SK-N-SH (cell line): ENCODE data around the gene PWWP2B. TPM values are rescaled to one million over a fixed set of nuclear protein-coding genes. Genes with fewer than 3 reads are reported as not detected.

Experiments used
- CTCF ChIA-PET: fragments of 300-600, 350-600 bp; formaldehyde crosslinking; extraction: SDS; loops from one replicate; lab custom pipeline; 2021; lab: Yijun Ruan, JAX
- POLR2A ChIA-PET: fragments of 350-600 bp; sonication (Branson Sonifier 250); formaldehyde crosslinking; extraction: SDS; loops from one replicate; lab custom pipeline; 2020; ENCODE audit warnings: antibody characterized with exemption, inconsistent platforms; lab: Yijun Ruan, JAX
- DNase-seq: peaks from one replicate; pipeline ENCODE4 v3.0.0; 2012
- H2AFZ ChIP-seq: fragments of 200-600 bp; sonication (generic); 2 replicates; pipeline ENCODE4 v1.8.1; 2016; ENCODE audit warnings: antibody characterized with exemption, mild to moderate bottlenecking, low read depth
- H3F3A ChIP-seq: fragments of 200-600 bp; sonication (generic); replicated peaks from 2 replicates; pipeline ENCODE3; 2016; ENCODE audit warnings: antibody characterized with exemption, mild to moderate bottlenecking; ENCODE audit not compliant: insufficient read depth
- H3K27ac ChIP-seq, 2 experiments: fragments of 200-500 bp in 1 of 2; fragments of 200-600 bp in 1 of 2; sonication (Bioruptor generic) in 1 of 2; sonication (generic), shearing (Covaris generic) in 1 of 2; 2 replicates each; pipeline versions ENCODE4 v1.5.1 to v1.6.1; 2014 to 2016; ENCODE audit warnings: low read depth in 2 of 2, inconsistent platforms in 1 of 2, low read length in 1 of 2, mild to moderate bottlenecking in 1 of 2, mixed read lengths in 1 of 2
- H3K27me3 ChIP-seq: fragments of 200-600 bp; sonication (generic), shearing (Covaris generic); 2 replicates; pipeline ENCODE4 v1.6.1; 2016; ENCODE audit warnings: mixed run types; ENCODE audit not compliant: insufficient read depth
- H3K36me3 ChIP-seq, 2 experiments: fragments of 200-500 bp in 1 of 2; fragments of 200-600 bp in 1 of 2; sonication (Bioruptor generic) in 1 of 2; sonication (generic) in 1 of 2; replicated peaks in 1 of 2; 2 replicates each; pipeline versions ENCODE3 to v1.5.1; 2014 to 2016; ENCODE audit warnings: low read length in 1 of 2, mild to moderate bottlenecking in 1 of 2; ENCODE audit not compliant: insufficient read depth in 2 of 2, control insufficient read depth in 1 of 2
- H3K4me1 ChIP-seq, 2 experiments: fragments of 200-500 bp in 1 of 2; fragments of 200-600 bp in 1 of 2; sonication (Bioruptor generic) in 1 of 2; sonication (generic), shearing (Covaris generic) in 1 of 2; 2 replicates each; pipeline versions ENCODE4 v1.5.1 to v1.6.1; 2014 to 2016; ENCODE audit warnings: low read depth in 1 of 2, low read length in 1 of 2, mixed run types in 1 of 2; ENCODE audit not compliant: insufficient read depth in 2 of 2, control insufficient read depth in 1 of 2
- H3K4me2 ChIP-seq: fragments of 200-600 bp; sonication (generic), shearing (Covaris generic); 2 replicates; pipeline ENCODE4 v1.6.1; 2017; ENCODE audit warnings: mixed run types
- H3K4me3 ChIP-seq, 2 experiments: fragments of 200-500 bp in 1 of 2; fragments of 200-600 bp in 1 of 2; sonication (Bioruptor generic) in 1 of 2; sonication (generic), shearing (Covaris generic) in 1 of 2; 2 replicates each; pipeline versions ENCODE4 v1.5.1 to v1.8.1; 2014 to 2016; ENCODE audit warnings: low read depth in 2 of 2, inconsistent platforms in 1 of 2, low read length in 1 of 2, mild to moderate bottlenecking in 1 of 2, mixed read lengths in 1 of 2, moderate library complexity in 1 of 2
- H3K79me2 ChIP-seq: fragments of 200-600 bp; sonication (generic); 2 replicates; pipeline ENCODE4 v1.8.1; 2017; ENCODE audit warnings: mild to moderate bottlenecking; ENCODE audit not compliant: insufficient read depth
- H3K9ac ChIP-seq: fragments of 200-600 bp; sonication (generic); 2 replicates; pipeline ENCODE4 v1.6.1; 2017; ENCODE audit warnings: mixed run types
- H3K9me2 ChIP-seq: fragments of 200-600 bp; sonication (generic); 2 replicates; pipeline ENCODE4 v1.6.1; 2017; ENCODE audit warnings: mixed run types
- H3K9me3 ChIP-seq: fragments of 200-600 bp; sonication (generic); 2 replicates; pipeline ENCODE4 v1.6.1; 2017; ENCODE audit warnings: mixed run types, mild to moderate bottlenecking, moderate library complexity
- H4K20me1 ChIP-seq: fragments of 200-600 bp; sonication (generic); 2 replicates; pipeline ENCODE4 v1.6.1; 2017; ENCODE audit warnings: mild to moderate bottlenecking, mixed run types; ENCODE audit not compliant: insufficient read depth
- CHD2 ChIP-seq: fragments of 150-350 bp; IDR thresholded peaks from 2 replicates; pipeline ENCODE4 v1.6.1; 2018; ENCODE audit warnings: low read length; ENCODE audit not compliant: partially characterized antibody
- ELF1 ChIP-seq: IDR thresholded peaks from 2 replicates; pipeline ENCODE4 v1.4.0; 2012
- EP300 ChIP-seq, 2 experiments: IDR thresholded peaks; 2 replicates each; pipeline versions ENCODE4 v1.4.0 to v1.6.1; 2012; ENCODE audit warnings: borderline replicate concordance in 1 of 2, low read depth in 1 of 2, low read length in 1 of 2
- GABPA ChIP-seq: IDR thresholded peaks from 2 replicates; pipeline ENCODE4 v1.4.0; 2012; ENCODE audit warnings: low read depth, mild to moderate bottlenecking
- JUND ChIP-seq: IDR thresholded peaks from 2 replicates; pipeline ENCODE4 v1.4.0; 2012
- NFIC ChIP-seq: IDR thresholded peaks from 2 replicates; pipeline ENCODE4 v1.4.0; 2012; ENCODE audit warnings: borderline replicate concordance
- RFX5 ChIP-seq: IDR thresholded peaks from 2 replicates; pipeline ENCODE4 v1.6.1; 2012; ENCODE audit warnings: mild to moderate bottlenecking, improper control_type of control experiment, low read length
- RXRA ChIP-seq: IDR thresholded peaks from 2 replicates; pipeline ENCODE4 v1.4.0; 2012; ENCODE audit warnings: low read depth, mild to moderate bottlenecking, borderline replicate concordance
- SMC3 ChIP-seq: IDR thresholded peaks from 2 replicates; pipeline ENCODE4 v1.6.1; 2012; ENCODE audit warnings: low read depth, low read length, improper control_type of control experiment
- TCF12 ChIP-seq: IDR thresholded peaks from 2 replicates; pipeline ENCODE4 v1.4.0; 2012
- TEAD4 ChIP-seq: IDR thresholded peaks from 2 replicates; pipeline ENCODE4 v1.4.0; 2012; ENCODE audit warnings: mild to moderate bottlenecking, borderline replicate concordance; ENCODE audit not compliant: insufficient read depth
- YY1 ChIP-seq: IDR thresholded peaks from 2 replicates; pipeline ENCODE4 v1.4.0; 2012; ENCODE audit warnings: low read depth, mild to moderate bottlenecking
- WGBS: methylation state at CpG from one replicate; pipeline ENCODE4 v1.1.6; 2017; ENCODE audit warnings: low lambda C conversion rate; 5-methylcytosine and 5-hydroxymethylcytosine counted together
- polyA plus RNA-seq, 3 experiments: library from polyadenylated mRNA; depleted of rRNA; stranded (reverse); fragments of >200 nt; gene quantifications; 2 replicates each; pipeline ENCODE4 v1.2.3, GENCODE V29; 2012
- TF ChIP-seq, protein P1 (sequence below): fragments of 150-350 bp; IDR thresholded peaks from 2 replicates; pipeline ENCODE4 v1.6.1; 2016; ENCODE audit warnings: mild to moderate bottlenecking, low read depth, low read length
- TF ChIP-seq, protein P2 (sequence below): IDR thresholded peaks from 2 replicates; pipeline ENCODE4 v1.6.1; 2012; ENCODE audit warnings: mild to moderate bottlenecking, low read depth, low read length, moderate library complexity
- TF ChIP-seq, protein P3 (sequence below): IDR thresholded peaks from 2 replicates; pipeline ENCODE4 v1.4.0; 2012; ENCODE audit warnings: low read depth, borderline replicate concordance

Gene PWWP2B
- polyA plus RNA-seq, 1 of the 3 experiments (the other 2 are of a cell fraction) = 2.4 TPM

DNA sequence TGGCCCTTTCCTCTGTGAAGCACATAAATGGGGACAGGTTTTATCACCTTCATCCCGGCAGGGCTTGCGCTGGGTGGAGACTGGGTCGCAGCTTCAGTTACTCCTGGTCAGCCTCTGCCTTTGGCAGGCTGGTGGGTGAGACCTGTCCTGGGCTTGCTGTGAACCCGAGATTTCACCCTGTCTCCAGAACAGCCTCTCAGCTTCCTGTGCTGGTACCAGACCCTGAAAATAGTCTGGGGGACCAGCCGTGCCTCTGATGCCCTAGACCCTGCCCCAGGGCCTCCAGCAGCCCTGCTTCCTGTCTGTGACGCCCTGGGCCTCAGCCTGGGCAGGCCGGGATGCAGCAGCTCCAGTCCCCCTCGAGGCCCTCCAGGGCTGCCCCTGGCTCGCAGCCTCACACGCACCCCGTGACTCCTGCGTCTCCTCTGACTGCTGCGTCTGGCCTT lies 13.2 kb upstream of the PWWP2B start:
- Histone ChIP-seq H2AFZ (no peak overlapping the region), H4K20me1 (no peaks in the 10 kb centered on the region), H3K4me2 (no peak overlapping the region), H3K9me2 (no peaks in the 10 kb centered on the region), H3K27me3 (no peaks in the 10 kb centered on the region), H3K4me3 (no peak overlapping the region), H3K27ac (no peak overlapping the region; a peak in 1 of 4 replicates), H3K9ac (no peak overlapping the region), H3K79me2 (no peaks in the 10 kb centered on the region), H3K4me1 (peaks cover 0 to 9% of the 10 kb centered on the region in 2 experiments; a peak in 1 of 4 replicates), H3K9me3 (no peaks in the 10 kb centered on the region), H3K36me3 (no peaks in the 10 kb centered on the region), H3F3A (no peaks in the 10 kb centered on the region)
- 73% methylated on average over 11 of the region's 13 CpGs for WGBS
- TF ChIP-seq EP300 (IDR thresholded peaks at IDR 0.05; ENCODE audit: borderline replicate concordance in 1 of 2, low read depth in 1 of 2, low read length in 1 of 2) (no peak), NFIC (no peak), YY1 (no peak), JUND (no peak), TCF12 (no peak), RFX5 (no peak), ELF1 (no peak), RXRA (no peak), CHD2 (no peak), SMC3 (no peak), GABPA (no peak), TEAD4 (no peak)
- TF ChIP-seq, protein P1, sequence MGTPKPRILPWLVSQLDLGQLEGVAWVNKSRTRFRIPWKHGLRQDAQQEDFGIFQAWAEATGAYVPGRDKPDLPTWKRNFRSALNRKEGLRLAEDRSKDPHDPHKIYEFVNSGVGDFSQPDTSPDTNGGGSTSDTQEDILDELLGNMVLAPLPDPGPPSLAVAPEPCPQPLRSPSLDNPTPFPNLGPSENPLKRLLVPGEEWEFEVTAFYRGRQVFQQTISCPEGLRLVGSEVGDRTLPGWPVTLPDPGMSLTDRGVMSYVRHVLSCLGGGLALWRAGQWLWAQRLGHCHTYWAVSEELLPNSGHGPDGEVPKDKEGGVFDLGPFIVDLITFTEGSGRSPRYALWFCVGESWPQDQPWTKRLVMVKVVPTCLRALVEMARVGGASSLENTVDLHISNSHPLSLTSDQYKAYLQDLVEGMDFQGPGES = no peak
- TF ChIP-seq, protein P2, sequence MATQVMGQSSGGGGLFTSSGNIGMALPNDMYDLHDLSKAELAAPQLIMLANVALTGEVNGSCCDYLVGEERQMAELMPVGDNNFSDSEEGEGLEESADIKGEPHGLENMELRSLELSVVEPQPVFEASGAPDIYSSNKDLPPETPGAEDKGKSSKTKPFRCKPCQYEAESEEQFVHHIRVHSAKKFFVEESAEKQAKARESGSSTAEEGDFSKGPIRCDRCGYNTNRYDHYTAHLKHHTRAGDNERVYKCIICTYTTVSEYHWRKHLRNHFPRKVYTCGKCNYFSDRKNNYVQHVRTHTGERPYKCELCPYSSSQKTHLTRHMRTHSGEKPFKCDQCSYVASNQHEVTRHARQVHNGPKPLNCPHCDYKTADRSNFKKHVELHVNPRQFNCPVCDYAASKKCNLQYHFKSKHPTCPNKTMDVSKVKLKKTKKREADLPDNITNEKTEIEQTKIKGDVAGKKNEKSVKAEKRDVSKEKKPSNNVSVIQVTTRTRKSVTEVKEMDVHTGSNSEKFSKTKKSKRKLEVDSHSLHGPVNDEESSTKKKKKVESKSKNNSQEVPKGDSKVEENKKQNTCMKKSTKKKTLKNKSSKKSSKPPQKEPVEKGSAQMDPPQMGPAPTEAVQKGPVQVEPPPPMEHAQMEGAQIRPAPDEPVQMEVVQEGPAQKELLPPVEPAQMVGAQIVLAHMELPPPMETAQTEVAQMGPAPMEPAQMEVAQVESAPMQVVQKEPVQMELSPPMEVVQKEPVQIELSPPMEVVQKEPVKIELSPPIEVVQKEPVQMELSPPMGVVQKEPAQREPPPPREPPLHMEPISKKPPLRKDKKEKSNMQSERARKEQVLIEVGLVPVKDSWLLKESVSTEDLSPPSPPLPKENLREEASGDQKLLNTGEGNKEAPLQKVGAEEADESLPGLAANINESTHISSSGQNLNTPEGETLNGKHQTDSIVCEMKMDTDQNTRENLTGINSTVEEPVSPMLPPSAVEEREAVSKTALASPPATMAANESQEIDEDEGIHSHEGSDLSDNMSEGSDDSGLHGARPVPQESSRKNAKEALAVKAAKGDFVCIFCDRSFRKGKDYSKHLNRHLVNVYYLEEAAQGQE = no peak
- TF ChIP-seq, protein P3, sequence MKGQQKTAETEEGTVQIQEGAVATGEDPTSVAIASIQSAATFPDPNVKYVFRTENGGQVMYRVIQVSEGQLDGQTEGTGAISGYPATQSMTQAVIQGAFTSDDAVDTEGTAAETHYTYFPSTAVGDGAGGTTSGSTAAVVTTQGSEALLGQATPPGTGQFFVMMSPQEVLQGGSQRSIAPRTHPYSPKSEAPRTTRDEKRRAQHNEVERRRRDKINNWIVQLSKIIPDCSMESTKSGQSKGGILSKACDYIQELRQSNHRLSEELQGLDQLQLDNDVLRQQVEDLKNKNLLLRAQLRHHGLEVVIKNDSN = no peak
- ChIA-PET POLR2A (no interaction called here), CTCF (interaction anchor here (1.2 to 2.3 kb wide), 3 partner anchors 23 to 70 kb away, joined by 3 to 10 read pairs (median 4); no protein-coding TSS in a partner anchor)
- DNase-seq = no peak
